Uterus (tissue), 4 donors: ENCODE data around the gene DIP2A. TPM values are rescaled to one million over a fixed set of nuclear protein-coding genes. Genes with fewer than 3 reads are reported as not detected.

Experiments
- DNase-seq, 2 donors: peaks; one replicate each; pipeline ENCODE4 v3.0.0-alpha.2; 2019 to 2020
- H3K27ac ChIP-seq, 2 donors: fragments of 200-600 bp; sonication (generic); 1 replicate in 1 of 2; 2 replicates in 1 of 2; pipeline ENCODE4 v1.5.1; 2016 to 2018
- H3K27me3 ChIP-seq, 2 donors: fragments of 200-600 bp; sonication (generic); one replicate each; pipeline ENCODE4 v1.5.1; 2018 to 2019; ENCODE audit warnings: control low read depth in 1 of 2
- H3K36me3 ChIP-seq, 2 donors: fragments of 200-600 bp; sonication (generic); one replicate each; pipeline ENCODE4 v1.5.1; 2019; ENCODE audit warnings: control low read depth in 1 of 2
- H3K4me1 ChIP-seq, 2 donors: fragments of 200-600 bp; sonication (generic); one replicate each; pipeline ENCODE4 v1.5.1; 2018 to 2019; ENCODE audit warnings: control low read depth in 1 of 2
- H3K4me3 ChIP-seq, 2 donors: fragments of 200-600 bp; sonication (generic); 1 replicate in 1 of 2; 2 replicates in 1 of 2; pipeline ENCODE4 v1.5.1; 2018 to 2019; ENCODE audit warnings: mild to moderate bottlenecking in 1 of 2
- H3K9me3 ChIP-seq, 2 donors: fragments of 200-600 bp; sonication (generic); one replicate each; pipeline ENCODE4 v1.5.1; 2019; ENCODE audit warnings: control low read depth in 1 of 2
- POLR2A ChIP-seq, 2 donors: fragments of 450-650 bp; IDR thresholded peaks; one replicate each; pipeline ENCODE4 v1.6.1; 2016; ENCODE audit warnings: antibody characterized with exemption in 2 of 2, mild to moderate bottlenecking in 1 of 2, moderate library complexity in 1 of 2
- intact Hi-C: fragments of 100-400 bp; cut with DNase I; formaldehyde crosslinking; loops from one replicate; pipeline ENCODE4 v1.15.1; 2023; ENCODE audit warnings: low total_unique reads
- total RNA-seq, 4 donors: library from RNA; depleted of rRNA in 3 of 4; stranded (reverse); fragments of >200 nt in 3 of 4; gene quantifications; one replicate each; pipeline versions ENCODE4 v1.1.0 to v1.2.4, GENCODE V29; 2014 to 2023
- TF ChIP-seq, protein P1 (sequence below), 4 experiments: fragments of 200-600 bp in 2 of 4; fragments of 450-650 bp in 2 of 4; sonication (generic) in 2 of 4; IDR thresholded peaks; one replicate each; pipeline ENCODE4 v1.5.1; 2016 to 2019; ENCODE audit warnings: antibody characterized with exemption in 4 of 4, mild to moderate bottlenecking in 2 of 4, moderate library complexity in 1 of 4
- donor health status: DM: yes; HTN: yes; CAD: no.

DIP2A gene
- total RNA-seq, 4 donors from 2014 or later, result 51.0 to 56.3 (median 51.6) TPM

DNA sequence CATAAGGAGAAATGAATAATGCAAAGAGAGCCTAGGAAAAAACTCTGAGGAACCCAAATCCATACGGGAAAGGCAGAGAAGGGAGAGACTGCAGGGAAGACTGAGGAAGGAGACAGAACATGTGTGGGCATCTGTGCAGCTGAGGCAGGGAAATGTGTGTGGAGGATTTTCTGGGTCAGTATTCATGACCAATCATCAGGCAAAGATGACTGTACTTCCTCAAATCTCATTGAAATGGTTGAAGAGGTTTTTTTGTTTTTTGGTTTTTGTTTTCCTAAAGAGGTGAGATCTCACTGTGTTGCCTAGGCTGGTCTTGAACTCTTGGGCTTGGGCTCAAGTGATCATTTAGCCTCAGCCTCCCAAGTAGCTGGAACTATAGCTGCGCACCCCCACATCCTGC is 15.7 kb downstream of the DIP2A start:
- no peaks in the 10 kb centered on the region for H3K4me1 ChIP-seq
- no peak overlapping the region for H3K27ac ChIP-seq
- H3K9me3 ChIP-seq, result no peaks in the 10 kb centered on the region
- no peak overlapping the region for H3K4me3 ChIP-seq
- intact Hi-C loops, result no loop called here
- H3K36me3 ChIP-seq, result no peaks in the 10 kb centered on the region
- no peak for DNase-seq
- H3K27me3 ChIP-seq, result no peaks in the 10 kb centered on the region
- TF ChIP-seq, protein P1, sequence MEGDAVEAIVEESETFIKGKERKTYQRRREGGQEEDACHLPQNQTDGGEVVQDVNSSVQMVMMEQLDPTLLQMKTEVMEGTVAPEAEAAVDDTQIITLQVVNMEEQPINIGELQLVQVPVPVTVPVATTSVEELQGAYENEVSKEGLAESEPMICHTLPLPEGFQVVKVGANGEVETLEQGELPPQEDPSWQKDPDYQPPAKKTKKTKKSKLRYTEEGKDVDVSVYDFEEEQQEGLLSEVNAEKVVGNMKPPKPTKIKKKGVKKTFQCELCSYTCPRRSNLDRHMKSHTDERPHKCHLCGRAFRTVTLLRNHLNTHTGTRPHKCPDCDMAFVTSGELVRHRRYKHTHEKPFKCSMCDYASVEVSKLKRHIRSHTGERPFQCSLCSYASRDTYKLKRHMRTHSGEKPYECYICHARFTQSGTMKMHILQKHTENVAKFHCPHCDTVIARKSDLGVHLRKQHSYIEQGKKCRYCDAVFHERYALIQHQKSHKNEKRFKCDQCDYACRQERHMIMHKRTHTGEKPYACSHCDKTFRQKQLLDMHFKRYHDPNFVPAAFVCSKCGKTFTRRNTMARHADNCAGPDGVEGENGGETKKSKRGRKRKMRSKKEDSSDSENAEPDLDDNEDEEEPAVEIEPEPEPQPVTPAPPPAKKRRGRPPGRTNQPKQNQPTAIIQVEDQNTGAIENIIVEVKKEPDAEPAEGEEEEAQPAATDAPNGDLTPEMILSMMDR (IDR thresholded peaks at IDR 0.05), result no peak
- TF ChIP-seq POLR2A (IDR thresholded peaks at IDR 0.05), result no peak

DNA sequence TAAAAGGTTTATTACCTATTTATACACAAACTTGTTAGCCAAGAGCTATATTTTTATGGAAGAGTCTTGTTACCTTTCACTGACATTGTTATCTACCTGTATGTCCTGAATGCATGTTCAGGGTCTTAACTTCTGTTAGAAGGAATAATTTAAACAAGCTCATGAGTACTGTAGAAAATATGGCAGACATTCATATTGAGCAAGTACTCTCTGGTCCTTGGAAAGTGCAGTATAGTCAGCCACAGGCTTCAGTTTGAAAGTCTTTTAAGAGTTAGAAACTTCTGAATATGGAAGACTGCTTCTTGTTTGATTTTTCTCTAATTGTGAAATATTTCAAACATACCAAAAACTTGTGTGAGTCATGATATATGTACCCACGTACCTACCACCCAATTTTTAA is 16.6 kb downstream of the DIP2A start:
- no peak overlapping the region for H3K4me3 ChIP-seq
- no peak overlapping the region for H3K27ac ChIP-seq
- no peak for TF ChIP-seq POLR2A (IDR thresholded peaks at IDR 0.05)
- TF ChIP-seq, protein P1 (IDR thresholded peaks at IDR 0.05), result no peak
- intact Hi-C loops, result no loop called here
- no peaks in the 10 kb centered on the region for H3K27me3 ChIP-seq
- no peaks in the 10 kb centered on the region for H3K9me3 ChIP-seq
- no peaks in the 10 kb centered on the region for H3K4me1 ChIP-seq
- no peaks in the 10 kb centered on the region for H3K36me3 ChIP-seq
- DNase-seq, result no peak

DNA sequence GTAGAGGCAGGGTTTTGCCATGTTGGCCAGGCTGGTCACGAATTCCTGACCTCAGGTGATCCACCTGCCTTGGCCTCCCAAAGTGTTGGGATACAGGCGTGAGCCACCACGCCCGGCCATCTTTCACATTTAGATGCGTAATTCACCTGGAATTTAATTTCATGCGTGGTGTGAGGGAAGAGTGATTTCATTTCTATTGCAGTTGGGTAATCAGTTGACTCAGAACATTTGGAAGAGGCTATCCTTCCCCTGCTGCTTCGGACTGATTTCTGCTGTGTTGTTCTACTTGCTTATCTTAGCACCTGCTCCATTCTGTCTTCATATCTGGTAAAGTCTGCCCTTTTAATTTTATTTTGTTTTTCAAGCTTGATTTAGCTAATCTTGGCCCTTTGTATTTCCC is 19.1 kb downstream of the DIP2A start:
- Histone ChIP-seq H3K27ac (no peak overlapping the region), H3K4me1 (no peaks in the 10 kb centered on the region), H3K4me3 (no peak overlapping the region), H3K36me3 (no peaks in the 10 kb centered on the region), H3K27me3 (no peaks in the 10 kb centered on the region), H3K9me3 (no peaks in the 10 kb centered on the region)
- intact Hi-C loops, result no loop called here
- no peak for DNase-seq
- TF ChIP-seq POLR2A (IDR thresholded peaks at IDR 0.05), result no peak
- TF ChIP-seq, protein P1 (IDR thresholded peaks at IDR 0.05), result no peak

DNA sequence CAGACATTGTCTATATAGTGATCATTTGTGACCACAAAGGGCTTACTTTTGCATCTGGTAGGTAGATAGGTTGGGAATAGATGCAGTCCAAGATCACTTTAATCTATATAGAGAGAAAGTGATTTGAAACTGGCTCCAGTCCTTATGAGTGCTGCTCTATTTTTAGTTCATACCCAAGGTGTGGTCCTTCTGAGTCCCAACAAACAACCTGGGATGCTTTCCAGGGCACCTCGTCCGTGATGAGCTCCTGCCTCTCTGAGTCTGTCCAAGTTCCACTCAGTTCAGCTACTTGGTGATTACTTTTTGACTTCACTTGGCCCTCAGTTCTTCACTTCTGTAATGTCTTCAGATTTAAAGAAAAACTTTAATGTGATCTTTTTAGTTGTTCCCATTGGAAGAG is 20.2 kb downstream of the DIP2A start:
- H3K36me3 ChIP-seq, result no peaks in the 10 kb centered on the region
- DNase-seq, result no peak
- no peaks in the 10 kb centered on the region for H3K4me1 ChIP-seq
- TF ChIP-seq POLR2A (IDR thresholded peaks at IDR 0.05), result no peak
- TF ChIP-seq, protein P1 (IDR thresholded peaks at IDR 0.05), result no peak
- H3K9me3 ChIP-seq, result no peaks in the 10 kb centered on the region
- no peak overlapping the region for H3K27ac ChIP-seq
- H3K27me3 ChIP-seq, result no peaks in the 10 kb centered on the region
- intact Hi-C loops, result no loop called here
- no peak overlapping the region for H3K4me3 ChIP-seq

DNA sequence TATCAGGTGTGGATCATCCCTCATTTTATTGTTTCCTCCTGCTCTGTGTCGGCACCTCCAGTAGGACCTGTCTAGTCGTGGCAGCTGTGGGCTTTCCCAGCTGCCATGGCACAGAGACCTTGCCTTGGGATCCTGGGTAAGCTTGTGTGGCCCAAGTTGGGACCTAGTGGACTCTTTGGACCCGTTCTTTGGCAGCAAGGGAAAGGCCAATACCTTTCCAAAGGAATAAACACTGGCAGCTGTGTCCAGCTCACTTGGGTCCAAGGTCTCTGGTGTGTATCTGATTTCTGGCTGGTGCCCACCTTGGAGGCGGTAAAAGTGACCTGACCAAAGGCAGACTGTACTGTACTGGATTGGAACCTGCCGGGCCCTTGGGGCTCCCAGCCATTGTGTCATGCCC is 21.8 kb downstream of the DIP2A start:
- H3K27ac ChIP-seq, result no peak overlapping the region
- no peak for TF ChIP-seq POLR2A (IDR thresholded peaks at IDR 0.05)
- TF ChIP-seq, protein P1 (IDR thresholded peaks at IDR 0.05), result no peak
- H3K4me3 ChIP-seq, result no peak overlapping the region
- no peaks in the 10 kb centered on the region for H3K27me3 ChIP-seq
- H3K9me3 ChIP-seq, result no peaks in the 10 kb centered on the region
- no peaks in the 10 kb centered on the region for H3K36me3 ChIP-seq
- no peak for DNase-seq
- no peaks in the 10 kb centered on the region for H3K4me1 ChIP-seq
- intact Hi-C loops, result no loop called here
